Measurements from ENCODE around the gene FAM83C. TPM values are rescaled to one million over a fixed set of nuclear protein-coding genes. Genes with fewer than 3 reads are reported as not detected.
A peak's percentile ranks its signal among the peaks of the same experiment; 100 is the strongest.
"Not testable (repeated sequence)": the region's sequence is repeated elsewhere in the genome, so short reads cannot be mapped to it uniquely, and the experiment has no call there.

FAM83C gene
- total RNA-seq, 2 experiments from 2014 or later = not detected

GRCh38 chr20:35262731-35263531, 29.3 kb downstream of the FAM83C start:
- H3K9me3 Mint-ChIP-seq; H3K27me3 Mint-ChIP-seq; H3K36me3 Mint-ChIP-seq (ENCODE audit: low read depth); H3K4me3 Mint-ChIP-seq; H3K4me1 Mint-ChIP-seq; H3K27ac Mint-ChIP-seq; CTCF ChIA-PET; DNase-seq: not testable (repeated sequence)
- POLR2A ChIA-PET = interaction anchor here (2.6 kb wide), 1 partner anchor 116 kb away, joined by 7 read pairs; the partner anchor contains the start of gene EDEM2

GRCh38 chr20:35262321-35262720, 29.9 kb downstream of the FAM83C start:
- POLR2A ChIA-PET; DNase-seq; H3K4me3 Mint-ChIP-seq; H3K27me3 Mint-ChIP-seq; H3K27ac Mint-ChIP-seq; H3K4me1 Mint-ChIP-seq; H3K36me3 Mint-ChIP-seq (ENCODE audit: low read depth); H3K9me3 Mint-ChIP-seq; CTCF ChIA-PET: not testable (repeated sequence)

- no peak overlapping the region for H3K27ac Mint-ChIP-seq
- ChIA-PET POLR2A (interaction anchor here (1.3 kb wide), 1 partner anchor 17 kb away, joined by 4 read pairs; the partner anchor contains the start of gene MMP24OS), CTCF (no interaction called here)
- H3K36me3 Mint-ChIP-seq (ENCODE audit: low read depth) = no peaks in the 10 kb centered on the region
- H3K27me3 Mint-ChIP-seq = no peaks in the 10 kb centered on the region
- no peak for DNase-seq
- no peaks in the 10 kb centered on the region for H3K9me3 Mint-ChIP-seq
- no peak overlapping the region for H3K4me3 Mint-ChIP-seq
- H3K4me1 Mint-ChIP-seq = no peaks in the 10 kb centered on the region
These were observed 31.8 kb downstream of the FAM83C start for GRCh38 chr20:35260426-35260825.

GRCh38 chr20:35257175-35257909, 34.9 kb downstream of the FAM83C start:
- Mint-ChIP-seq H3K9me3 (no peaks in the 10 kb centered on the region), H3K27me3 (no peaks in the 10 kb centered on the region), H3K27ac (no peak overlapping the region), H3K36me3 (ENCODE audit: low read depth) (no peaks in the 10 kb centered on the region), H3K4me3 (no peak overlapping the region), H3K4me1 (peaks cover 8% of the 10 kb centered on the region)
- ChIA-PET CTCF (interaction anchor here (1.2 kb wide), 1 partner anchor 21 kb away, joined by 3 read pairs; the partner anchor contains the start of gene MMP24OS), POLR2A (no interaction called here)
- no peak for DNase-seq

GRCh38 chr20:35254448-35254999, 37.7 kb downstream of the FAM83C start:
- H3K9me3 Mint-ChIP-seq = no peaks in the 10 kb centered on the region
- H3K4me1 Mint-ChIP-seq = peaks cover 28% of the 10 kb centered on the region
- ChIA-PET POLR2A (interaction anchor here (1.3 kb wide), 1 partner anchor 15 kb away, joined by 4 read pairs; no protein-coding TSS in a partner anchor), CTCF (interaction anchor here (0.9 to 1.0 kb wide), 2 partner anchors 11 to 49 kb away, joined by 3 to 4 read pairs; no protein-coding TSS in a partner anchor)
- no peak overlapping the region for H3K27ac Mint-ChIP-seq
- no peaks in the 10 kb centered on the region for H3K27me3 Mint-ChIP-seq
- no peak for DNase-seq
- H3K4me3 Mint-ChIP-seq = no peak overlapping the region
- no peaks in the 10 kb centered on the region for H3K36me3 Mint-ChIP-seq (ENCODE audit: low read depth)

- H3K36me3 Mint-ChIP-seq (ENCODE audit: low read depth) = no peaks in the 10 kb centered on the region
- no peaks in the 10 kb centered on the region for H3K27me3 Mint-ChIP-seq
- peak overlapping the region; percentile 26 for H3K27ac Mint-ChIP-seq
- no peak for DNase-seq
- H3K4me3 Mint-ChIP-seq = no peak overlapping the region
- H3K9me3 Mint-ChIP-seq = no peaks in the 10 kb centered on the region
- ChIA-PET POLR2A (interaction anchor here (1.3 kb wide), 1 partner anchor 16 kb away, joined by 4 read pairs; no protein-coding TSS in a partner anchor), CTCF (no interaction called here)
- H3K4me1 Mint-ChIP-seq = peaks cover 28% of the 10 kb centered on the region
These were observed 39.2 kb downstream of the FAM83C start for GRCh38 chr20:35253010-35253409.

- peaks cover 28% of the 10 kb centered on the region for H3K4me1 Mint-ChIP-seq
- peak overlapping the region; percentile 99 for H3K27ac Mint-ChIP-seq
- CTCF ChIA-PET = interaction anchor here (0.6 to 0.9 kb wide), 3 partner anchors 16 to 163 kb away, joined by 3 to 6 read pairs (median 3); no protein-coding TSS in a partner anchor
- peak overlapping the region; percentile 53 for H3K4me3 Mint-ChIP-seq
- H3K27me3 Mint-ChIP-seq; H3K9me3 Mint-ChIP-seq; H3K36me3 Mint-ChIP-seq (ENCODE audit: low read depth); DNase-seq: not testable (repeated sequence)
- POLR2A ChIA-PET = interaction anchor here (0.7 to 1.9 kb wide), 4 partner anchors 25 to 702 kb away, joined by 3 to 8 read pairs (median 4); partner anchors contain the start of genes EIF6, MMP24OS and SCAND1
These were observed 39.6 kb downstream of the FAM83C start for GRCh38 chr20:35252598-35252997.

- CTCF ChIA-PET = interaction anchor here (0.5 to 0.9 kb wide), 5 partner anchors 17 to 417 kb away, joined by 3 to 6 read pairs (median 3); no protein-coding TSS in a partner anchor
- no peaks in the 10 kb centered on the region for H3K9me3 Mint-ChIP-seq
- no peaks in the 10 kb centered on the region for H3K27me3 Mint-ChIP-seq
- POLR2A ChIA-PET = interaction anchor here (0.7 to 1.9 kb wide), 4 partner anchors 25 to 702 kb away, joined by 3 to 8 read pairs (median 4); partner anchors contain the start of genes EIF6, MMP24OS and SCAND1
- peaks cover 28% of the 10 kb centered on the region for H3K4me1 Mint-ChIP-seq
- peak overlapping the region; percentile 99 for H3K27ac Mint-ChIP-seq
- H3K36me3 Mint-ChIP-seq (ENCODE audit: low read depth) = no peaks in the 10 kb centered on the region
- peak; percentile 66 for DNase-seq
- H3K4me3 Mint-ChIP-seq = peak overlapping the region; percentile 53
These were observed 40.2 kb downstream of the FAM83C start for GRCh38 chr20:35252037-35252461.

GRCh38 chr20:35251613-35251940, 40.6 kb downstream of the FAM83C start:
- DNase-seq = no peak
- Mint-ChIP-seq H3K36me3 (ENCODE audit: low read depth) (no peaks in the 10 kb centered on the region), H3K4me3 (peak overlapping the region; percentile 12), H3K27ac (peak overlapping the region; percentile 99), H3K4me1 (peaks cover 28% of the 10 kb centered on the region), H3K9me3 (no peaks in the 10 kb centered on the region), H3K27me3 (no peaks in the 10 kb centered on the region)
- ChIA-PET POLR2A (interaction anchor here (1.1 to 1.9 kb wide), 3 partner anchors 26 to 46 kb away, joined by 3 to 8 read pairs (median 4); partner anchors contain the start of genes EIF6 and MMP24OS), CTCF (interaction anchor here (0.5 to 0.8 kb wide), 3 partner anchors 43 to 416 kb away, joined by 3 to 4 read pairs (median 3); no protein-coding TSS in a partner anchor)

GRCh38 chr20:35248641-35249475, 43.4 kb downstream of the FAM83C start:
- H3K4me3 Mint-ChIP-seq = no peak overlapping the region
- H3K27me3 Mint-ChIP-seq = no peaks in the 10 kb centered on the region
- peaks cover 28% of the 10 kb centered on the region for H3K4me1 Mint-ChIP-seq
- H3K27ac Mint-ChIP-seq = no peak overlapping the region
- no peaks in the 10 kb centered on the region for H3K36me3 Mint-ChIP-seq (ENCODE audit: low read depth)
- POLR2A ChIA-PET = no interaction called here
- no peak for DNase-seq
- H3K9me3 Mint-ChIP-seq = no peaks in the 10 kb centered on the region
- CTCF ChIA-PET = interaction anchor here (0.8 to 1.4 kb wide), 3 partner anchors 20 to 152 kb away, joined by 3 to 4 read pairs (median 3); no protein-coding TSS in a partner anchor

- Mint-ChIP-seq H3K4me1 (peaks cover 14% of the 10 kb centered on the region), H3K27me3 (no peaks in the 10 kb centered on the region), H3K36me3 (ENCODE audit: low read depth) (no peaks in the 10 kb centered on the region), H3K4me3 (no peak overlapping the region), H3K27ac (no peak overlapping the region), H3K9me3 (no peaks in the 10 kb centered on the region)
- ChIA-PET CTCF (interaction anchor here (1.3 kb wide), 1 partner anchor 23 kb away, joined by 3 read pairs; no protein-coding TSS in a partner anchor), POLR2A (no interaction called here)
- no peak for DNase-seq
These were observed 45.5 kb downstream of the FAM83C start for GRCh38 chr20:35246723-35247122.

GRCh38 chr20:35243986-35244385, 48.2 kb downstream of the FAM83C start:
- Mint-ChIP-seq H3K9me3 (no peaks in the 10 kb centered on the region), H3K4me3 (no peak overlapping the region), H3K36me3 (ENCODE audit: low read depth) (no peaks in the 10 kb centered on the region), H3K27me3 (peaks cover 4% of the 10 kb centered on the region), H3K27ac (no peak overlapping the region), H3K4me1 (no peaks in the 10 kb centered on the region)
- ChIA-PET CTCF (interaction anchor here (1.0 kb wide), 1 partner anchor 99 kb away, joined by 3 read pairs; no protein-coding TSS in a partner anchor), POLR2A (no interaction called here)
- DNase-seq = no peak
